Measurements from ENCODE around the gene NCBP2L.

Gene NCBP2L

GRCh38 chrX:107825698-107826237, 48.2 kb downstream of the NCBP2L start, which contains the start of gene MID2:
Gene MID2 (plus strand): TSS chrX:107825866. CDS start chrX:107826427, 561 bp downstream.
- H3K4me3 ChIP-seq (replicated peaks in 1 of 2; ENCODE audit: low read depth in 2 of 2, low read length in 2 of 2) = peak within 1 kb of the TSS; percentile 49 to 56
- DNase-seq (ENCODE audit: low read depth in 2 of 2) = peak; percentile 49 to 51
- no peak for TF ChIP-seq CTCF (IDR thresholded peaks at IDR 0.05; ENCODE audit: low read depth, low read length)

GRCh38 chrX:107826238-107827029, 48.9 kb downstream of the NCBP2L start:
- DNase-seq (ENCODE audit: low read depth in 2 of 2) = peak; percentile 25 to 66
- TF ChIP-seq CTCF (IDR thresholded peaks at IDR 0.05; ENCODE audit: low read depth, low read length) = no peak
- H3K4me3 ChIP-seq (replicated peaks in 1 of 2; ENCODE audit: low read depth in 2 of 2, low read length in 2 of 2) = peak overlapping the region; percentile 25 to 56

- TF ChIP-seq CTCF (IDR thresholded peaks at IDR 0.05; ENCODE audit: low read depth, low read length) = no peak
- DNase-seq (ENCODE audit: low read depth in 2 of 2) = peak; percentile 27 to 52
- peak overlapping the region; percentile 25 to 56 for H3K4me3 ChIP-seq (replicated peaks in 1 of 2; ENCODE audit: low read depth in 2 of 2, low read length in 2 of 2)
These were observed 49.7 kb downstream of the NCBP2L start for GRCh38 chrX:107827030-107827831.

- no peak for TF ChIP-seq CTCF (IDR thresholded peaks at IDR 0.05; ENCODE audit: low read depth, low read length)
- no peak overlapping the region for H3K4me3 ChIP-seq (replicated peaks in 1 of 2; ENCODE audit: low read depth in 2 of 2, low read length in 2 of 2)
- peak in 1 of 2 donors; percentile 16 for DNase-seq (ENCODE audit: low read depth in 2 of 2)
These were observed 50.3 kb downstream of the NCBP2L start for GRCh38 chrX:107827852-107828251.

GRCh38 chrX:107829878-107830277, 52.3 kb downstream of the NCBP2L start:
- TF ChIP-seq CTCF (IDR thresholded peaks at IDR 0.05; ENCODE audit: low read depth, low read length) = no peak
- DNase-seq (ENCODE audit: low read depth in 2 of 2) = no peak
- H3K4me3 ChIP-seq (replicated peaks in 1 of 2; ENCODE audit: low read depth in 2 of 2, low read length in 2 of 2) = no peak overlapping the region

- no peak for DNase-seq (ENCODE audit: low read depth in 2 of 2)
- no peak for TF ChIP-seq CTCF (IDR thresholded peaks at IDR 0.05; ENCODE audit: low read depth, low read length)
- no peak overlapping the region for H3K4me3 ChIP-seq (replicated peaks in 1 of 2; ENCODE audit: low read depth in 2 of 2, low read length in 2 of 2)
These were observed 53.7 kb downstream of the NCBP2L start for GRCh38 chrX:107831071-107831730.
